Measurements from ENCODE around the gene RTL3.

DNA sequence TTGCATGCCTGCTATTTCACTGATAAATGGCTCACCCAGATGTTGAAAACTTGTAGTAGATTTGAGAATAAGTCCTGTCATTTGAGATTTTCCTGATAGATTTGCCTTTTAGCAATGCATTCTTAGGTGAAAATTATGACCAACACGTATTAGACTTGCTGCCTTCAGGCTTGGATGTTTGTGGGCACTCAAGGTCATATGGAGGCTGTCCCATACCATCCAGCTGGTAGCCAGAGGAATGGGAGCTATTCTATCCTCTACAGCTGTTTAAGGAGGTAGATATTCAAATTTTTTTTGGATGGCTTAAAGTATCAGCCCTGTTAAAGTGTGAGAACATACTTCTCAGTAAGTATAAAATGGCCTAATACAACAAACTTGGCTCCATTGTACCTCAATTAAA is 34.7 kb downstream of the RTL3 start:
- TF ChIP-seq YY1 (IDR thresholded peaks at IDR 0.05; ENCODE audit: insufficient read depth, insufficient read length) = no peak
- TF ChIP-seq ZNF274 (IDR thresholded peaks at IDR 0.05; ENCODE audit: low read depth, low read length) = no peak
